ENCODE measurements around the gene NLGN2. TPM values are rescaled to one million over a fixed set of nuclear protein-coding genes. Genes with fewer than 3 reads are reported as not detected.

NLGN2 gene
- total and polyA plus RNA-seq, 8 donors, result 1.7 to 42.0 (median 6.7) TPM

DNA sequence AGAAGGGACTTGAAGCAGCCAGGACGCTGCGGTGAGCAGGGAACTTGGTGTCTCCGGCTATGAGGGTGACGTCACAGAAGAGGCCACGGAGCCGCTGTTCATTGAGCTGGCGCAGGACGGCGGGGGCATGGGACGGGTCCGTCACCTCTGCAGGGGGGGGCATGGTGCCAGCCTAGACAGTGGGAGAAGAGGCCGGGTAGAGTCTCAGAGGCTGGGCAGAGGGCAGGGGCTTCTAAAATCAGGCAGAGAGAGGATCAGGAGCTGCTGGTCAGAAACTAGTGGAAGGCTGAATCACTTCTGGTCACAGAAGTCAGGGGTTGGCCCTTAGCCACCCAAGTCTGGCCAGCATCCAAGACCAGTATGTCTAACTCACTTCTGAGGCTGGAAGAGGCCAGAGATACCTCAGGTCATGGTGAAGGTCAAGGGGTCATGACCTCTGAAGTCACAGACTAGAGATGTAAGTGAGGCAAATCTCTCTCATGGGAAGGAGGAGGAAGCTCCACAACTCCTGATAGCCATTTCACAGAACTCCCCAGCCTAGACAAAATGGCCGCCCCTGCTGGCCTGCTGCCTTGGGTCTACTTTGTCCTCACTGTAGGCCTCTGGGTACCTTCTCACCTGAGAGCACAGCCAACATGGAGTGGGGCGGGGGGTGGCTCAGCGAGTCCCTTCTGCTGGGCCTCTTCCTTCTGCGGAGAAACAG lies 59.1 kb downstream of the NLGN2 start:
- H3K27me3 ChIP-seq, result no peaks in the 10 kb centered on the region
- peaks cover 20 to 56% (median 53%) of the 10 kb centered on the region in 4 donors for H3K36me3 ChIP-seq
- H3K27ac ChIP-seq, result peak overlapping the region in 4 of 5 donors; percentile 38 to 70 (median 62)
- no peaks in the 10 kb centered on the region for H3K9me3 ChIP-seq
- intact Hi-C loops (cut with DNase I; ENCODE audit: low total_unique reads), result no loop called here
- WGBS, 5 donors, result 67 to 83% (median 82%) methylated on average over 15 to 16 of the region's 16 CpGs
- no peak overlapping the region for H3K4me3 ChIP-seq
- DNase-seq, result peak; percentile 47 to 60
- peaks cover 25 to 63% (median 43%) of the 10 kb centered on the region in 4 donors for H3K4me1 ChIP-seq
- no peak for TF ChIP-seq EP300 (IDR thresholded peaks at IDR 0.05)
- TF ChIP-seq POLR2AphosphoS5 (IDR thresholded peaks at IDR 0.05), result peak in 1 of 3 donors; percentile 32

DNA sequence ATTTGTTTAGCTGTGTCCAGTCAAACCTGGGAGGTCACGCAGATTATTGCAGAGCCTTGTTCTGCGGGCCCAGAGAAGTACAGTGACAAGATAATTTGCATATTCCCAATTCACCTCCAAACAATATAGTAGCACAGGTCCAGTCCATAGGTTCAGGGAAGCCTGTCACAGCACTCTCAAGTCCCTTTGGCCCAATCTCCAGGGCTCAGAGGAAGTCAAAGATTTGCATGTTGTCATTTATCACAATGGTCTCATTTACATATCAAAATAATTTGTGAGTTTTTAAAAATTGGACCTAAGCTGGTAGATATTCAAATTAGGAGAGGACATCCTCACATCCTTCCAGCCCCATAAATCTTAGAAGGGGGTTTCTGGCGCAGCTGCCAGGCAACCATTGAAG lies 59.9 kb downstream of the NLGN2 start:
- no peak overlapping the region for H3K4me3 ChIP-seq
- WGBS, 5 donors, result 83 to 93% (median 84%) methylated on average over 3 of the region's 3 CpGs
- peaks cover 15 to 49% (median 46%) of the 10 kb centered on the region in 4 donors for H3K36me3 ChIP-seq
- intact Hi-C loops (cut with DNase I; ENCODE audit: low total_unique reads), result no loop called here
- no peaks in the 10 kb centered on the region for H3K9me3 ChIP-seq
- H3K27me3 ChIP-seq, result no peaks in the 10 kb centered on the region
- peaks cover 28 to 70% (median 50%) of the 10 kb centered on the region in 4 donors for H3K4me1 ChIP-seq
- H3K27ac ChIP-seq, result peak overlapping the region in 4 of 5 donors; percentile 38 to 70 (median 62)
- DNase-seq, result no peak
- TF ChIP-seq, protein P1, sequence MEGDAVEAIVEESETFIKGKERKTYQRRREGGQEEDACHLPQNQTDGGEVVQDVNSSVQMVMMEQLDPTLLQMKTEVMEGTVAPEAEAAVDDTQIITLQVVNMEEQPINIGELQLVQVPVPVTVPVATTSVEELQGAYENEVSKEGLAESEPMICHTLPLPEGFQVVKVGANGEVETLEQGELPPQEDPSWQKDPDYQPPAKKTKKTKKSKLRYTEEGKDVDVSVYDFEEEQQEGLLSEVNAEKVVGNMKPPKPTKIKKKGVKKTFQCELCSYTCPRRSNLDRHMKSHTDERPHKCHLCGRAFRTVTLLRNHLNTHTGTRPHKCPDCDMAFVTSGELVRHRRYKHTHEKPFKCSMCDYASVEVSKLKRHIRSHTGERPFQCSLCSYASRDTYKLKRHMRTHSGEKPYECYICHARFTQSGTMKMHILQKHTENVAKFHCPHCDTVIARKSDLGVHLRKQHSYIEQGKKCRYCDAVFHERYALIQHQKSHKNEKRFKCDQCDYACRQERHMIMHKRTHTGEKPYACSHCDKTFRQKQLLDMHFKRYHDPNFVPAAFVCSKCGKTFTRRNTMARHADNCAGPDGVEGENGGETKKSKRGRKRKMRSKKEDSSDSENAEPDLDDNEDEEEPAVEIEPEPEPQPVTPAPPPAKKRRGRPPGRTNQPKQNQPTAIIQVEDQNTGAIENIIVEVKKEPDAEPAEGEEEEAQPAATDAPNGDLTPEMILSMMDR (IDR thresholded peaks at IDR 0.05), result no peak
- TF ChIP-seq POLR2A (IDR thresholded peaks at IDR 0.05) (no peak), POLR2AphosphoS5 (IDR thresholded peaks at IDR 0.05) (no peak)

DNA sequence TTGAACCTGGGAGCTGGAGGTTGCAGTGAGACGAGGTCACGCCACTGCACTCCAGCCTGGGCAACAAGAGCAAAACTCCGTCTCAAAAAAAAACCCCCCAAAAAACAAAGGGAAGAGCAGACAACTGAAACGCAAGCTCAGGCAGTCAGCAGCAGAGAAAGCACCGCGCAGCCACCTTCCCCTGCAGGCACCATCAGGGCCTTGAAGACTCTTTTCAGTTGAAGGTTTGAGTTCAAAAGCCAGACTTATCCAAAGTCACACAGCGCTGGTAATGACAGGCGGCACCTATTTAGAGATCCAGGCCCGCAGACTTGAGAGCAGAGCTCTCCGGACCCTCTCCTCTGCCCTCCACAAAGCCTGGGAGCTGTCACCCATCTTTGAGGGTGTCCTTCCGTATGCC lies 60.6 kb downstream of the NLGN2 start:
- H3K4me1 ChIP-seq, result peaks cover 28 to 74% (median 52%) of the 10 kb centered on the region in 4 donors
- H3K27ac ChIP-seq, result no peak overlapping the region
- TF ChIP-seq, protein P1 (IDR thresholded peaks at IDR 0.05), result no peak
- TF ChIP-seq EP300 (IDR thresholded peaks at IDR 0.05), result no peak
- peaks cover 7 to 41% (median 38%) of the 10 kb centered on the region in 4 donors for H3K36me3 ChIP-seq
- WGBS, 5 donors, result 93 to 97% (median 96%) methylated on average over 11 of the region's 11 CpGs
- H3K9me3 ChIP-seq, result no peaks in the 10 kb centered on the region
- no peak overlapping the region for H3K4me3 ChIP-seq
- no peak for DNase-seq
- H3K27me3 ChIP-seq, result no peaks in the 10 kb centered on the region
- intact Hi-C loops (cut with DNase I; ENCODE audit: low total_unique reads), result no loop called here

DNA sequence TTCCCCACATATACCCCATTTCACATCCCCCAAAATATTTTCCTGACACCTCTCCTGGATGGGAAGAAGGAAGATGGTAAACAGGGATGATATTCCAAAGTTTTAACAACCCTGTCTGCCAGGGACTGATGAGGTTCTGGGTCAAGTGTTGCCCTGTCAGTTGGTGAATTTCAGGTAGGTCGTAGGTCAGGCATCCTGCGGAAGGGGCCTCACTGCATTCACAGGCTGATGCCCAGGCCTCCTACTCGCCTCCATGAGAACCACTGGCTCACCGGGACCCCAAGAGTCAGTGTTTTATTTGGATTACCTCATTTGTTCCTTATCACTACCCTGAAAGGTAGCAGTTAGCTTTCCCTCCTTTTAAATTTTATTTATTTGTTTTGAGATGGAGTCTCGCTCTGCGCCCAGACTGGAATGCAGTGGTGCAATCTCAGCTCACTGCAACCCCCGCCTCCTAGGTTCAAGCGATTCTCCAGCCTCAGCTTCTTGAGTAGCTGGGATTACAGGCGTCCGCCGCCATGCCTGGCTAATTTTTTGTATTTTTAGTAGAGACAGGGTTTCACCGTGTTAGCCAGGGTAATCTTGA lies 61.3 kb downstream of the NLGN2 start:
- H3K4me1 ChIP-seq, result peaks cover 28 to 80% (median 53%) of the 10 kb centered on the region in 4 donors
- no peaks in the 10 kb centered on the region for H3K27me3 ChIP-seq
- no peak overlapping the region for H3K4me3 ChIP-seq
- H3K36me3 ChIP-seq, result peaks cover 3 to 35% (median 32%) of the 10 kb centered on the region in 4 donors
- 68 to 76% (median 72%) methylated on average over 12 of the region's 12 CpGs for WGBS, 5 donors
- DNase-seq, result no peak
- no peaks in the 10 kb centered on the region for H3K9me3 ChIP-seq
- H3K27ac ChIP-seq, result no peak overlapping the region
- no peak for TF ChIP-seq EP300 (IDR thresholded peaks at IDR 0.05)
- TF ChIP-seq POLR2A (IDR thresholded peaks at IDR 0.05), result no peak
- TF ChIP-seq, protein P1 (IDR thresholded peaks at IDR 0.05), result no peak
- no peak for TF ChIP-seq POLR2AphosphoS5 (IDR thresholded peaks at IDR 0.05)
- intact Hi-C loops (cut with DNase I; ENCODE audit: low total_unique reads), result no loop called here

Other genes starting within 250 kb of the NLGN2 start
Only the 30 nearest of the 39 such genes appear.
- gene DVL2, start 173.3 kb upstream of the NLGN2 start, total RNA-seq, result 100 to 1,000 TPM in 1 of 5 donors, 10 to 100 TPM in 4; 16.9 to 114 (median 19.7) TPM
- 10 to 100 TPM; 12.1 to 14.5 (median 14.5) TPM for gene DVL2, start 173.3 kb upstream of the NLGN2 start, polyA plus RNA-seq
- 10 to 100 TPM in 3 of 5 donors, 1 to 10 TPM in 2; 5.2 to 26.2 (median 14.0) TPM for gene PHF23, start 168.4 kb upstream of the NLGN2 start, total RNA-seq
- 10 to 100 TPM; 21.3 to 27.2 (median 21.5) TPM for gene PHF23, start 168.4 kb upstream of the NLGN2 start, polyA plus RNA-seq
- 100 to 1,000 TPM; 111 to 419 (median 206) TPM for gene GABARAP, start 165.4 kb upstream of the NLGN2 start, total RNA-seq
- 1,000 to 10,000 TPM in 1 of 3 donors, 100 to 1,000 TPM in 2; 773 to 1,252 (median 934) TPM for gene GABARAP, start 165.4 kb upstream of the NLGN2 start, polyA plus RNA-seq
- gene CTDNEP1, start 156.1 kb upstream of the NLGN2 start, total RNA-seq, result 10 to 100 TPM; 23.9 to 82.8 (median 54.0) TPM
- gene CTDNEP1, start 156.1 kb upstream of the NLGN2 start, polyA plus RNA-seq, result 10 to 100 TPM; 71.8 to 85.1 (median 75.9) TPM
- 10 to 100 TPM in 3 of 5 donors, 1 to 10 TPM in 1, not detected in 1; 8.4 to 19.5 (median 13.6) TPM for gene ELP5, start 155.6 kb upstream of the NLGN2 start, total RNA-seq
- 10 to 100 TPM; 24.4 to 45.2 (median 28.5) TPM for gene ELP5, start 155.6 kb upstream of the NLGN2 start, polyA plus RNA-seq
- 100 to 1,000 TPM in 1 of 5 donors, 10 to 100 TPM in 2, 1 to 10 TPM in 2; 1.8 to 829 (median 17.4) TPM for gene CLDN7, start 145.4 kb upstream of the NLGN2 start, total RNA-seq
- gene CLDN7, start 145.4 kb upstream of the NLGN2 start, polyA plus RNA-seq, result 100 to 1,000 TPM in 1 of 3 donors, 1 to 10 TPM in 2; 3.1 to 114 (median 9.9) TPM
- gene SLC2A4, start 126.1 kb upstream of the NLGN2 start, total RNA-seq, result 10 to 100 TPM in 2 of 5 donors, 1 to 10 TPM in 3; 3.5 to 26.6 (median 7.0) TPM
- 10 to 100 TPM in 1 of 3 donors, 1 to 10 TPM in 1, under 1 TPM in 1; 0.92 to 15.9 (median 1.4) TPM for gene SLC2A4, start 126.1 kb upstream of the NLGN2 start, polyA plus RNA-seq
- gene YBX2, start 113.2 kb upstream of the NLGN2 start, total RNA-seq, result 10 to 100 TPM in 1 of 5 donors, 1 to 10 TPM in 1, under 1 TPM in 2, not detected in 1; 0.43 to 72.4 (median 1.1) TPM
- 1 to 10 TPM; 1.2 to 6.5 (median 1.8) TPM for gene YBX2, start 113.2 kb upstream of the NLGN2 start, polyA plus RNA-seq
- 100 to 1,000 TPM in 4 of 5 donors, 10 to 100 TPM in 1; 86.9 to 189 (median 137) TPM for gene EIF5A, start 100.2 kb upstream of the NLGN2 start, total RNA-seq
- gene EIF5A, start 100.2 kb upstream of the NLGN2 start, polyA plus RNA-seq, result 100 to 1,000 TPM; 341 to 438 (median 394) TPM
- gene GPS2, start 92.5 kb upstream of the NLGN2 start, total RNA-seq, result 10 to 100 TPM; 23.9 to 91.6 (median 55.9) TPM
- 10 to 100 TPM; 74.3 to 84.9 (median 79.7) TPM for gene GPS2, start 92.5 kb upstream of the NLGN2 start, polyA plus RNA-seq
- 10 to 100 TPM; 17.8 to 84.0 (median 36.4) TPM for gene NEURL4, start 78.5 kb upstream of the NLGN2 start, total RNA-seq
- gene NEURL4, start 78.5 kb upstream of the NLGN2 start, polyA plus RNA-seq, result 10 to 100 TPM in 2 of 3 donors, 1 to 10 TPM in 1; 6.9 to 22.2 (median 15.6) TPM
- gene ACAP1, start 71.3 kb upstream of the NLGN2 start, total RNA-seq, result 10 to 100 TPM in 4 of 5 donors, 1 to 10 TPM in 1; 8.3 to 33.3 (median 14.7) TPM
- 1 to 10 TPM; 4.4 to 6.4 (median 6.2) TPM for gene ACAP1, start 71.3 kb upstream of the NLGN2 start, polyA plus RNA-seq
- 10 to 100 TPM in 1 of 5 donors, 1 to 10 TPM in 3, under 1 TPM in 1; 0.58 to 11.0 (median 3.5) TPM for gene KCTD11, start 55.7 kb upstream of the NLGN2 start, total RNA-seq
- 10 to 100 TPM in 1 of 3 donors, 1 to 10 TPM in 2; 8.9 to 14.1 (median 9.4) TPM for gene KCTD11, start 55.7 kb upstream of the NLGN2 start, polyA plus RNA-seq
- gene TMEM95, start 52.7 kb upstream of the NLGN2 start, total RNA-seq, result not detected
- gene TMEM95, start 52.7 kb upstream of the NLGN2 start, polyA plus RNA-seq, result not detected
- 10 to 100 TPM in 3 of 5 donors, 1 to 10 TPM in 2; 5.7 to 37.1 (median 22.2) TPM for gene TNK1, start 26.8 kb upstream of the NLGN2 start, total RNA-seq
- gene TNK1, start 26.8 kb upstream of the NLGN2 start, polyA plus RNA-seq, result 10 to 100 TPM in 1 of 3 donors, 1 to 10 TPM in 2; 6.0 to 12.1 (median 7.8) TPM
- 100 to 1,000 TPM in 1 of 5 donors, 10 to 100 TPM in 2, 1 to 10 TPM in 1, not detected in 1; 7.9 to 101 (median 29.6) TPM for gene PLSCR3, start 13.3 kb upstream of the NLGN2 start, total RNA-seq
- 10 to 100 TPM; 21.9 to 27.1 (median 24.4) TPM for gene PLSCR3, start 13.3 kb upstream of the NLGN2 start, polyA plus RNA-seq
- gene TMEM256, start 3.7 kb upstream of the NLGN2 start, total RNA-seq, result 100 to 1,000 TPM in 2 of 5 donors, 10 to 100 TPM in 2, not detected in 1; 39.8 to 347 (median 161) TPM
- 100 to 1,000 TPM; 189 to 282 (median 279) TPM for gene TMEM256, start 3.7 kb upstream of the NLGN2 start, polyA plus RNA-seq
- not detected for gene SPEM1, start 12.5 kb downstream of the NLGN2 start, total RNA-seq
- gene SPEM1, start 12.5 kb downstream of the NLGN2 start, polyA plus RNA-seq, result under 1 TPM in 1 of 3 donors, not detected in 2; 0.20 TPM
- gene SPEM2, start 17.8 kb downstream of the NLGN2 start, total RNA-seq, result not detected
- not detected for gene SPEM2, start 17.8 kb downstream of the NLGN2 start, polyA plus RNA-seq
- gene SPEM3, start 21.0 kb downstream of the NLGN2 start, total RNA-seq, result not detected
- not detected for gene SPEM3, start 21.0 kb downstream of the NLGN2 start, polyA plus RNA-seq
- gene TMEM102, start 27.6 kb downstream of the NLGN2 start, total RNA-seq, result 10 to 100 TPM in 2 of 5 donors, 1 to 10 TPM in 2, not detected in 1; 1.3 to 48.4 (median 9.0) TPM
- gene TMEM102, start 27.6 kb downstream of the NLGN2 start, polyA plus RNA-seq, result 1 to 10 TPM; 4.5 to 7.9 (median 6.4) TPM
- gene FGF11, start 31.7 kb downstream of the NLGN2 start, total RNA-seq, result 10 to 100 TPM in 1 of 5 donors, under 1 TPM in 1, not detected in 3; 0.37 to 15.6 TPM
- gene FGF11, start 31.7 kb downstream of the NLGN2 start, polyA plus RNA-seq, result 1 to 10 TPM in 1 of 3 donors, under 1 TPM in 1, not detected in 1; 0.50 to 2.9 TPM
- gene CHRNB1, start 37.2 kb downstream of the NLGN2 start, total RNA-seq, result 1 to 10 TPM in 3 of 5 donors, not detected in 2; 1.8 to 6.4 (median 4.2) TPM
- 10 to 100 TPM in 2 of 3 donors, 1 to 10 TPM in 1; 9.2 to 12.0 (median 10.7) TPM for gene CHRNB1, start 37.2 kb downstream of the NLGN2 start, polyA plus RNA-seq
- 10 to 100 TPM; 15.8 to 31.5 (median 29.0) TPM for gene ZBTB4, start 71.8 kb downstream of the NLGN2 start, total RNA-seq
- gene ZBTB4, start 71.8 kb downstream of the NLGN2 start, polyA plus RNA-seq, result 10 to 100 TPM; 16.3 to 18.0 (median 17.9) TPM
- gene SLC35G6, start 73.6 kb downstream of the NLGN2 start, total RNA-seq, result not detected
- not detected for gene SLC35G6, start 73.6 kb downstream of the NLGN2 start, polyA plus RNA-seq
- 100 to 1,000 TPM in 2 of 5 donors, 10 to 100 TPM in 3; 55.4 to 750 (median 85.2) TPM for gene POLR2A, start 76.5 kb downstream of the NLGN2 start, total RNA-seq
- gene POLR2A, start 76.5 kb downstream of the NLGN2 start, polyA plus RNA-seq, result 10 to 100 TPM in 1 of 3 donors, 1 to 10 TPM in 2; 8.1 to 12.7 (median 10.0) TPM
- 100 to 1,000 TPM in 1 of 5 donors, 10 to 100 TPM in 3, 1 to 10 TPM in 1; 6.1 to 199 (median 49.6) TPM for gene TNFSF12, start 141.2 kb downstream of the NLGN2 start, total RNA-seq
- gene TNFSF12, start 141.2 kb downstream of the NLGN2 start, polyA plus RNA-seq, result 10 to 100 TPM; 31.7 to 48.0 (median 45.1) TPM
- gene TNFSF13, start 150.9 kb downstream of the NLGN2 start, total RNA-seq, result 10 to 100 TPM; 15.6 to 55.4 (median 22.6) TPM
- gene TNFSF13, start 150.9 kb downstream of the NLGN2 start, polyA plus RNA-seq, result 10 to 100 TPM; 24.0 to 35.9 (median 32.0) TPM
- gene SENP3, start 154.1 kb downstream of the NLGN2 start, total RNA-seq, result 10 to 100 TPM; 22.0 to 78.6 (median 49.9) TPM
- 10 to 100 TPM; 39.3 to 55.0 (median 53.0) TPM for gene SENP3, start 154.1 kb downstream of the NLGN2 start, polyA plus RNA-seq
- gene CD68, start 171.8 kb downstream of the NLGN2 start, total RNA-seq, result 10 to 100 TPM; 11.1 to 19.2 (median 13.9) TPM
- gene CD68, start 171.8 kb downstream of the NLGN2 start, polyA plus RNA-seq, result 10 to 100 TPM; 13.8 to 39.6 (median 28.9) TPM